A549 (cell line): Measurements from ENCODE around the gene AFAP1L2. TPM values are rescaled to one million over a fixed set of nuclear protein-coding genes. Genes with fewer than 3 reads are reported as not detected.
A peak's percentile ranks its signal among the peaks of the same experiment; 100 is the strongest.

Source experiments
- ATAC-seq, 2 experiments: fragments of 200-7000 bp in 1 of 2; fragments of >200 bp in 1 of 2; cut with Nextera tagmentation in 1 of 2; cut with Tn5 transposase in 1 of 2; 3 replicates each; pipeline versions ENCODE4 v1.8.0 to v1.9.1; 2018 to 2020; ENCODE audit warnings: mild to moderate bottlenecking in 1 of 2, moderate library complexity in 1 of 2
- CTCF ChIA-PET: fragments of 300-600 bp; sonication (Branson Sonifier 250); formaldehyde crosslinking; extraction: SDS; loops from one replicate; lab custom pipeline; 2021; ENCODE audit warnings: antibody characterized with exemption, inconsistent platforms; lab: Yijun Ruan, JAX
- POLR2A ChIA-PET: fragments of 350-600 bp; formaldehyde crosslinking; extraction: SDS; loops from one replicate; lab custom pipeline; 2021; ENCODE audit warnings: antibody characterized with exemption, inconsistent platforms; lab: Yijun Ruan, JAX
- DNase-seq, 2 experiments: peaks; one replicate each; pipeline versions ENCODE4 v3.0.0 to v3.0.0-alpha.2; 2011 to 2016; ENCODE audit warnings: low read depth in 1 of 2, low spot score in 1 of 2
- FAIRE-seq: peaks from 2 replicates; lab custom pipeline; 2011; peaks lifted over from hg19 to GRCh38; lab: Jason Lieb, UNC
- H3K27ac ChIP-seq, 2 experiments: fragments of >200 bp; sonication (Bioruptor Twin); formaldehyde crosslinking; 3 replicates each; pipeline ENCODE4 v1.5.1; 2016 to 2017
- H3K4me1 ChIP-seq: fragments of >200 bp; sonication (Bioruptor Twin); formaldehyde crosslinking; 3 replicates; pipeline ENCODE4 v1.6.1; 2016
- H3K4me2 ChIP-seq: fragments of >200 bp; sonication (Bioruptor Twin); formaldehyde crosslinking; 3 replicates; pipeline ENCODE4 v1.6.1; 2016
- H3K4me3 ChIP-seq: fragments of >200 bp; sonication (Bioruptor Twin); formaldehyde crosslinking; 3 replicates; pipeline ENCODE4 v1.5.1; 2016
- H3K9me3 ChIP-seq: fragments of >200 bp; sonication (Bioruptor Twin); formaldehyde crosslinking; 3 replicates; pipeline ENCODE4 v1.6.1; 2016
- BHLHE40 ChIP-seq: IDR thresholded peaks from 2 replicates; pipeline ENCODE4 v1.6.1; 2012; ENCODE audit warnings: low read depth, low read length, inconsistent platforms
- CEBPB ChIP-seq, 2 experiments: fragments of >200 bp in 1 of 2; sonication (Bioruptor Twin) in 1 of 2; formaldehyde crosslinking in 1 of 2; IDR thresholded peaks; 2 replicates each; pipeline ENCODE4 v1.6.1; 2012 to 2016
- CHD2 ChIP-seq: fragments of 150-350 bp; IDR thresholded peaks from 2 replicates; pipeline ENCODE4 v1.6.1; 2014; ENCODE audit warnings: low read length; ENCODE audit not compliant: partially characterized antibody
- E2F6 ChIP-seq: IDR thresholded peaks from 2 replicates; pipeline ENCODE4 v1.6.1; 2012; ENCODE audit warnings: low read depth, borderline replicate concordance
- EHF ChIP-seq: fragments of 250-450 bp; sonication (Bioruptor Pico); IDR thresholded peaks from 2 replicates; pipeline ENCODE4 v1.5.0; 2020; ENCODE audit warnings: mild to moderate bottlenecking
- FOXS1 ChIP-seq: fragments of 250-450 bp; sonication (Bioruptor Pico); IDR thresholded peaks from 2 replicates; pipeline ENCODE4 v1.5.0; 2020; ENCODE audit warnings: mild to moderate bottlenecking, moderate library complexity
- HEYL ChIP-seq: fragments of 250-450 bp; sonication (Bioruptor Pico); IDR thresholded peaks from 2 replicates; pipeline ENCODE4 v1.8.0; 2021; ENCODE audit warnings: mild to moderate bottlenecking, moderate library complexity
- HMGXB4 ChIP-seq: fragments of 250-450 bp; sonication (Bioruptor Pico); IDR thresholded peaks from 2 replicates; pipeline ENCODE4 v1.5.0; 2021; ENCODE audit warnings: mild to moderate bottlenecking, moderate library complexity, borderline replicate concordance
- HOXB13 ChIP-seq: fragments of 250-450 bp; sonication (Bioruptor Pico); IDR thresholded peaks from 2 replicates; pipeline ENCODE4 v1.5.0; 2020; ENCODE audit warnings: low read depth, mild to moderate bottlenecking, moderate library complexity
- KDM1A ChIP-seq: fragments of 200-600 bp; sonication (generic); IDR thresholded peaks from 2 replicates; pipeline ENCODE4 v1.6.1; 2016; ENCODE audit warnings: low read depth, mild to moderate bottlenecking
- MYC ChIP-seq: IDR thresholded peaks from 2 replicates; pipeline ENCODE4 v1.6.1; 2012; ENCODE audit warnings: mild to moderate bottlenecking, inconsistent platforms, low read length, improper control_type of control experiment, borderline replicate concordance
- NPAS2 ChIP-seq: fragments of 250-450 bp; sonication (Bioruptor Pico); IDR thresholded peaks from 2 replicates; pipeline ENCODE4 v1.8.0; 2022; ENCODE audit warnings: mild to moderate bottlenecking, moderate library complexity, borderline replicate concordance
- RARB ChIP-seq: fragments of 250-450 bp; sonication (Bioruptor Pico); IDR thresholded peaks from 2 replicates; pipeline ENCODE4 v1.8.0; 2021; ENCODE audit warnings: mild to moderate bottlenecking, moderate library complexity
- SMC3 ChIP-seq: fragments of >200 bp; sonication (Bioruptor Twin); formaldehyde crosslinking; IDR thresholded peaks from 3 replicates; pipeline ENCODE4 v1.6.1; 2018; ENCODE audit warnings: inconsistent platforms
- SREBF2 ChIP-seq: fragments of 450-650 bp; IDR thresholded peaks from 2 replicates; pipeline ENCODE4 v1.6.1; 2014; ENCODE audit warnings: mild to moderate bottlenecking, moderate library complexity
- TP53 ChIP-seq: fragments of 250-450 bp; sonication (Bioruptor Pico); IDR thresholded peaks from 2 replicates; pipeline ENCODE4 v1.5.0; 2021; ENCODE audit warnings: mild to moderate bottlenecking, moderate library complexity
- USF2 ChIP-seq: fragments of 450-650 bp; IDR thresholded peaks from 2 replicates; pipeline ENCODE4 v1.6.1; 2014; ENCODE audit warnings: antibody characterized with exemption
- ZFP36 ChIP-seq: fragments of 450-650 bp; IDR thresholded peaks from 2 replicates; pipeline ENCODE4 v1.6.1; 2014; ENCODE audit warnings: borderline replicate concordance; ENCODE audit not compliant: partially characterized antibody
- ZSCAN20 ChIP-seq: fragments of 250-450 bp; sonication (Bioruptor Pico); IDR thresholded peaks from 2 replicates; pipeline ENCODE4 v1.8.0; 2022; ENCODE audit warnings: mild to moderate bottlenecking, moderate library complexity
- WGBS: methylation state at CpG from one replicate; pipeline ENCODE4 v1.1.6; 2017; ENCODE audit errors: missing lambda C conversion rate; 5-methylcytosine and 5-hydroxymethylcytosine counted together
- polyA plus RNA-seq, 4 experiments: library from polyadenylated mRNA; depleted of rRNA in 3 of 4; stranded (reverse); fragments of >200 nt; fragmentation: RNase III in 1 of 4; extraction: RNeasy Plus Mini Kit Qiagen cat#74134 plus additional on column Dnase treatment in 1 of 4; gene quantifications; 2 replicates in 3 of 4; 3 replicates in 1 of 4; pipeline ENCODE4 v1.2.3, GENCODE V29; 2011 to 2017

Gene AFAP1L2
- polyA plus RNA-seq, 2 of the 4 experiments (the other 2 are of a cell fraction): 19.6 to 27.3 TPM

GRCh38 chr10:114303556-114303955 lies 100.7 kb downstream of the AFAP1L2 start:
- H3K4me3 ChIP-seq: no peak overlapping the region
- H3K4me1 ChIP-seq: peaks cover 28% of the 10 kb centered on the region
- DNase-seq (no peak), ATAC-seq (peak in 1 of 2 experiments; percentile 2; a peak in 2 of 6 replicates), FAIRE-seq (no peak)
- no peak overlapping the region for H3K4me2 ChIP-seq
- no peak for TF ChIP-seq NPAS2
- no peak for TF ChIP-seq SMC3
- TF ChIP-seq CHD2: no peak
- no peak for TF ChIP-seq HMGXB4 (CRISPR knock-in tag)
- no peak for TF ChIP-seq HEYL
- TF ChIP-seq SREBF2: no peak
- ChIA-PET POLR2A (interaction anchor here (1.0 to 1.8 kb wide), 4 partner anchors 69 to 135 kb away, joined by 3 to 8 read pairs (median 4); no protein-coding TSS in a partner anchor), CTCF (interaction anchor here (0.6 to 3.1 kb wide), 85 partner anchors 8 to 574 kb away, joined by 3 to 140 read pairs (median 7); partner anchors contain the start of genes AFAP1L2 and FHIP2A)
- no peaks in the 10 kb centered on the region for H3K9me3 ChIP-seq
- WGBS: 53% methylated on average over 10 of the region's 10 CpGs
- no peak overlapping the region for H3K27ac ChIP-seq

- 77% methylated on average over 13 of the region's 14 CpGs for WGBS
- DNase-seq (no peak), ATAC-seq (no peak), FAIRE-seq (no peak)
- ChIA-PET CTCF (interaction anchor here (0.6 to 3.1 kb wide), 8 partner anchors 25 to 247 kb away, joined by 3 to 76 read pairs (median 21); partner anchors contain the start of gene AFAP1L2), POLR2A (no interaction called here)
- TF ChIP-seq TP53 (no peak), CEBPB (IDR thresholded peaks at IDR 0.05) (no peak), USF2 (no peak), ZFP36 (no peak), HMGXB4 (CRISPR knock-in tag) (no peak), HOXB13 (CRISPR knock-in tag) (no peak), ZSCAN20 (CRISPR knock-in tag) (no peak), MYC (no peak), E2F6 (no peak), EHF (no peak), FOXS1 (no peak), NPAS2 (no peak), KDM1A (no peak), RARB (CRISPR knock-in tag) (no peak), BHLHE40 (no peak), HEYL (no peak)
- H3K4me3 ChIP-seq: no peak overlapping the region
- no peak overlapping the region for H3K27ac ChIP-seq
- no peak overlapping the region for H3K4me2 ChIP-seq
- H3K9me3 ChIP-seq: no peaks in the 10 kb centered on the region
- peaks cover 24% of the 10 kb centered on the region for H3K4me1 ChIP-seq
These were observed 102.2 kb downstream of the AFAP1L2 start for GRCh38 chr10:114301951-114302710.
